Measurements from ENCODE around the gene PPP1CB. TPM values are rescaled to one million over a fixed set of nuclear protein-coding genes. Genes with fewer than 3 reads are reported as not detected.

Gene PPP1CB
- 100 to 1,000 TPM; 290 to 304 TPM for total RNA-seq
- 89.9 TPM for polyA plus RNA-seq (2013, experiment 1 of 2)
- 97.8 TPM for polyA plus RNA-seq (2013, experiment 2 of 2)
- total RNA-seq: 159 to 1,317 (median 307) reads per million in 172 experiments

GRCh38 chr2:28751252-28751955 is at the start of gene PPP1CB:
Gene PPP1CB (plus strand): TSS chr2:28751830. CDS start chr2:28752125, 295 bp downstream.
- Mint-ChIP-seq H3K4me1 (ENCODE audit: low read depth) (peaks cover 73% of the 10 kb centered on the region), H3K36me3 (ENCODE audit: low read depth) (peaks cover 35% of the 10 kb centered on the region), H3K27ac (peak within 1 kb of the TSS; percentile 95), H3K4me3 (peak within 1 kb of the TSS; percentile 95), H3K9me3 (no peaks in the 10 kb centered on the region), H3K27me3 (no peaks in the 10 kb centered on the region)
- peak; percentile 91 to 100 (median 96) for DNase-seq
- H3K27me3 ChIP-seq (ENCODE audit: control insufficient read depth in 1 of 2, insufficient read depth in 2 of 2, low read length in 2 of 2): no peaks in the 10 kb centered on the region
- intact Hi-C loops (cut with DNase I, micrococcal nuclease): loop anchor here (1.0 to 5.0 kb wide), 5 partner anchors 36 to 184 kb away; no protein-coding TSS in a partner anchor
- no peaks in the 10 kb centered on the region for H3K9me3 ChIP-seq (ENCODE audit: control insufficient read depth in 1 of 2, insufficient read depth in 1 of 2, low read length in 2 of 2)
- TF ChIP-seq CTCF (IDR thresholded peaks at IDR 0.05): peak; percentile 32
- H3K36me3 ChIP-seq (ENCODE audit: insufficient read depth, low read length): no peaks in the 10 kb centered on the region
- ATAC-seq (ENCODE audit: poor library complexity): peak; percentile 84
- peak within 1 kb of the TSS; percentile 92 for H3K4me3 ChIP-seq (ENCODE audit: low read length)
- H3K27ac ChIP-seq (ENCODE audit: low read depth in 1 of 2, low read length in 2 of 2): peak within 1 kb of the TSS; percentile 98
- H3K4me1 ChIP-seq (ENCODE audit: insufficient read depth, low read length): peaks cover 56% of the 10 kb centered on the region
- ChIA-PET CTCF (interaction anchor here (0.6 to 7.8 kb wide), 7 partner anchors 10 to 185 kb away, joined by 3 to 54 read pairs (median 5); no protein-coding TSS in a partner anchor), POLR2A (interaction anchor here (0.6 to 5.2 kb wide), 32 partner anchors 9 to 364 kb away, joined by 3 to 59 read pairs (median 4); partner anchors contain the start of genes CLIP4, SPDYA, TRMT61B and WDR43)

- H3K4me1 ChIP-seq (ENCODE audit: insufficient read depth, low read length): no peaks in the 10 kb centered on the region
- Mint-ChIP-seq H3K27ac (no peak overlapping the region), H3K36me3 (ENCODE audit: low read depth) (no peaks in the 10 kb centered on the region), H3K27me3 (no peaks in the 10 kb centered on the region), H3K4me1 (ENCODE audit: low read depth) (no peaks in the 10 kb centered on the region), H3K9me3 (peaks cover 11% of the 10 kb centered on the region), H3K4me3 (no peak overlapping the region)
- H3K36me3 ChIP-seq (ENCODE audit: insufficient read depth, low read length): no peaks in the 10 kb centered on the region
- DNase-seq: no peak
- H3K27ac ChIP-seq (ENCODE audit: low read depth in 1 of 2, low read length in 2 of 2): no peak overlapping the region
- ATAC-seq (ENCODE audit: poor library complexity): no peak
- intact Hi-C loops (cut with DNase I, micrococcal nuclease): no loop called here
- no peak overlapping the region for H3K4me3 ChIP-seq (ENCODE audit: low read length)
- H3K27me3 ChIP-seq (ENCODE audit: control insufficient read depth in 1 of 2, insufficient read depth in 2 of 2, low read length in 2 of 2): no peaks in the 10 kb centered on the region
- H3K9me3 ChIP-seq (ENCODE audit: control insufficient read depth in 1 of 2, insufficient read depth in 1 of 2, low read length in 2 of 2): peaks cover 12 to 17% of the 10 kb centered on the region in 2 experiments
- no peak for TF ChIP-seq CTCF (IDR thresholded peaks at IDR 0.05)
- ChIA-PET POLR2A (no interaction called here), CTCF (interaction anchor here (1.0 kb wide), 1 partner anchor 108 kb away, joined by 3 read pairs; no protein-coding TSS in a partner anchor)
Observed at GRCh38 chr2:28702415-28702861, 49.2 kb upstream of the PPP1CB start.

- Mint-ChIP-seq H3K27ac (no peak overlapping the region), H3K4me1 (ENCODE audit: low read depth) (no peaks in the 10 kb centered on the region), H3K27me3 (no peaks in the 10 kb centered on the region), H3K36me3 (ENCODE audit: low read depth) (no peaks in the 10 kb centered on the region), H3K4me3 (no peak overlapping the region), H3K9me3 (peaks cover 11% of the 10 kb centered on the region)
- no peak for DNase-seq
- Histone ChIP-seq H3K27me3 (ENCODE audit: control insufficient read depth in 1 of 2, insufficient read depth in 2 of 2, low read length in 2 of 2) (no peaks in the 10 kb centered on the region), H3K4me3 (ENCODE audit: low read length) (no peak overlapping the region), H3K36me3 (ENCODE audit: insufficient read depth, low read length) (no peaks in the 10 kb centered on the region), H3K9me3 (ENCODE audit: control insufficient read depth in 1 of 2, insufficient read depth in 1 of 2, low read length in 2 of 2) (peaks cover 12 to 17% of the 10 kb centered on the region in 2 experiments), H3K27ac (ENCODE audit: low read depth in 1 of 2, low read length in 2 of 2) (no peak overlapping the region), H3K4me1 (ENCODE audit: insufficient read depth, low read length) (no peaks in the 10 kb centered on the region)
- ChIA-PET CTCF (interaction anchor here (0.6 kb wide), 1 partner anchor 1710 kb away, joined by 3 read pairs; no protein-coding TSS in a partner anchor), POLR2A (no interaction called here)
- intact Hi-C loops (cut with DNase I, micrococcal nuclease): no loop called here
- no peak for TF ChIP-seq CTCF (IDR thresholded peaks at IDR 0.05)
- no peak for ATAC-seq (ENCODE audit: poor library complexity)
Observed at GRCh38 chr2:28702878-28703277, 48.8 kb upstream of the PPP1CB start.

Data from CD4-positive, alpha-beta T cell (primary cell).